ENCODE data around the gene TRPM3.
"Not testable (repeated sequence)": the region's sequence is repeated elsewhere in the genome, so short reads cannot be mapped to it uniquely, and the experiment has no call there.

The TRPM3 gene

DNA sequence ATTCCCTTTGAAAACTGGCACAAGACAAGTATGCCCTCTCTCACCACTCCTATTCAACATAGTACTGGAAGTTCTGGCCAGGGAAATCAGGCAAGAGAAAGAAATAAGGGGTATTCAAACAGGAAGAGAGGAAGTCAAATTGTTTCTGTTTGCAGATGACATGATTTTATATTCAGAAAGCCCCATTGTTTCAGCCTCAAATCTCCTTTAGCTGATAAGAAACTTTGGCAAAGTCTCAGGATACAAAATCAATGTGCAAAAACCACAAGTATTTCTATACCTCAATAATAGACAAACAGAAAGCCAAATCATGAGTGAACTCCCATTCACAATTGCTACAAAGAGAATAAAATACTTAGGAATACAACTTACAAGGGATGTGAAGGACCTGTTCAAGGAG lies 476.8 kb downstream of the TRPM3 start:
- not testable (repeated sequence) for H3K4me3 ChIP-seq (ENCODE audit: low read depth in 1 of 2, low read length in 2 of 2); H3K9me3 ChIP-seq (ENCODE audit: control insufficient read depth in 1 of 2, low read length in 2 of 2)

DNA sequence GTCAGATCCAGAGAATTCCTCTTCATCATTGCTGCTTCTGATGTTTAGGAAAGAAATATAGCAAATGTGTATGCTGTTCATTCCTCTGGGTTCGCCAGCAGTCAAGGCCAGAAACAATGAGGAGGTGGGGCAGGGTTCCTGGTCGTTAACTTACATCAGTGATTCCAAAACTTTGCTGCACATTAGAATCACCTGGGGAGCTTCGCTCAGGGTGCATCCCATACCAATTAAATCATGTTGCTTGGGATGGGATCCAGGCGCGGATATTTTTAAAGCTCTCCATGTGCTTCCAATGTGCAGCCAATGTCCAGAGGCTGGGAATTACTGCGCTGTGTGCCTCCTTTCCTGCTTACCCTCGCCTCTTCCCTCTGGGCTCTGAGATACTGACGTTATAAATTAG lies 479.1 kb downstream of the TRPM3 start:
- H3K27me3 ChIP-seq (ENCODE audit: low read depth, low read length) = no peaks in the 10 kb centered on the region
- H3K36me3 ChIP-seq (ENCODE audit: control insufficient read depth in 1 of 2, insufficient read depth in 2 of 2, low read length in 2 of 2) = no peaks in the 10 kb centered on the region
- no peak overlapping the region for H3K27ac ChIP-seq (ENCODE audit: low read length)
- no peaks in the 10 kb centered on the region for H3K4me1 ChIP-seq (ENCODE audit: control insufficient read depth in 1 of 2, insufficient read depth in 2 of 2, low read length in 2 of 2)
- H3K4me3 ChIP-seq (ENCODE audit: low read depth in 1 of 2, low read length in 2 of 2) = no peak overlapping the region
- H3K9me3 ChIP-seq (ENCODE audit: control insufficient read depth in 1 of 2, low read length in 2 of 2) = no peaks in the 10 kb centered on the region

More for the DNA sequence above, 476.8 kb downstream of the TRPM3 start:
- H3K4me1 ChIP-seq (ENCODE audit: control insufficient read depth in 1 of 2, insufficient read depth in 2 of 2, low read length in 2 of 2); H3K27ac ChIP-seq (ENCODE audit: low read length); H3K27me3 ChIP-seq (ENCODE audit: low read depth, low read length); H3K36me3 ChIP-seq (ENCODE audit: control insufficient read depth in 1 of 2, insufficient read depth in 2 of 2, low read length in 2 of 2): not testable (repeated sequence)

DNA sequence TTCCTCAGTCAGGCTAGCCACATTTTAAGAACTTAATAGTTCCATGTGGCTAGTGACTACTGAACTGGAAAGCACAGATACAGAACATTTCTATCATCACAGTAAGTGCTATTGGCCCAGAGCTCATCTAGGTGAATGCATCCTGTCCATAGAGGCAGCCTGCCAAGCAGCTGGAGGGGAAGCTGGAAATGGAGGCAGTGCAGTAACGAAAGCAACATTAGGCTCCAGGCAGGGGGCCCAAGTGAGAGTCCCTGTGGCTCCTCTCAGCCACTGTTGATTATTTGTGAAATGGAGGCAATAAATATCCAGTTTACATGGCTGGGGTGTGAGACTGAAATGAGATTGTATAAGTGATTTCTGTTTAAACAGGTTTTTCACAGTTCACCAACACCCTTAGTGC lies 479.8 kb downstream of the TRPM3 start:
- Histone ChIP-seq H3K9me3 (ENCODE audit: control insufficient read depth in 1 of 2, low read length in 2 of 2) (no peaks in the 10 kb centered on the region), H3K4me1 (ENCODE audit: control insufficient read depth in 1 of 2, insufficient read depth in 2 of 2, low read length in 2 of 2) (no peaks in the 10 kb centered on the region), H3K27ac (ENCODE audit: low read length) (no peak overlapping the region), H3K4me3 (ENCODE audit: low read depth in 1 of 2, low read length in 2 of 2) (no peak overlapping the region), H3K27me3 (ENCODE audit: low read depth, low read length) (no peaks in the 10 kb centered on the region), H3K36me3 (ENCODE audit: control insufficient read depth in 1 of 2, insufficient read depth in 2 of 2, low read length in 2 of 2) (no peaks in the 10 kb centered on the region)

DNA sequence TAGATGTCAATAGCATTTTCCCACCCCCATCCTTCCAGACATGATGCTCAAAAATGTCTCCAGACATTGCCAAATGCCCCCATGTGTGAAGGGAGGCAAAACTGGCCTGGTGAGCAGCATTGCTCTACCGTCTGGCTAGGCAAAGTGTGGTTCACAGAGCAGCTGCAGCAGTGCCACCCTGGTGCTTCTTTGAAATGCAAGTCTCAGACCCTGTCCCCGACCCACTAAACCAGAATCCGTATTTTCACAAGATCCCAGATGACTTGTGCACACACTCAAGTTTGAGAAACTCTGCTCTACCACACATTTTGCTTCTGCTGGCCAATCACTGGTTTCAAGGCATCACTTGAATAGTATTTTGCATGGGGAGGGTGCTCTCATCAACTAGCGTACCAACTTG lies 480.4 kb downstream of the TRPM3 start:
- H3K9me3 ChIP-seq (ENCODE audit: control insufficient read depth in 1 of 2, low read length in 2 of 2) = no peaks in the 10 kb centered on the region
- no peaks in the 10 kb centered on the region for H3K27me3 ChIP-seq (ENCODE audit: low read depth, low read length)
- no peak overlapping the region for H3K27ac ChIP-seq (ENCODE audit: low read length)
- H3K4me1 ChIP-seq (ENCODE audit: control insufficient read depth in 1 of 2, insufficient read depth in 2 of 2, low read length in 2 of 2) = no peaks in the 10 kb centered on the region
- no peak overlapping the region for H3K4me3 ChIP-seq (ENCODE audit: low read depth in 1 of 2, low read length in 2 of 2)
- H3K36me3 ChIP-seq (ENCODE audit: control insufficient read depth in 1 of 2, insufficient read depth in 2 of 2, low read length in 2 of 2) = no peaks in the 10 kb centered on the region

DNA sequence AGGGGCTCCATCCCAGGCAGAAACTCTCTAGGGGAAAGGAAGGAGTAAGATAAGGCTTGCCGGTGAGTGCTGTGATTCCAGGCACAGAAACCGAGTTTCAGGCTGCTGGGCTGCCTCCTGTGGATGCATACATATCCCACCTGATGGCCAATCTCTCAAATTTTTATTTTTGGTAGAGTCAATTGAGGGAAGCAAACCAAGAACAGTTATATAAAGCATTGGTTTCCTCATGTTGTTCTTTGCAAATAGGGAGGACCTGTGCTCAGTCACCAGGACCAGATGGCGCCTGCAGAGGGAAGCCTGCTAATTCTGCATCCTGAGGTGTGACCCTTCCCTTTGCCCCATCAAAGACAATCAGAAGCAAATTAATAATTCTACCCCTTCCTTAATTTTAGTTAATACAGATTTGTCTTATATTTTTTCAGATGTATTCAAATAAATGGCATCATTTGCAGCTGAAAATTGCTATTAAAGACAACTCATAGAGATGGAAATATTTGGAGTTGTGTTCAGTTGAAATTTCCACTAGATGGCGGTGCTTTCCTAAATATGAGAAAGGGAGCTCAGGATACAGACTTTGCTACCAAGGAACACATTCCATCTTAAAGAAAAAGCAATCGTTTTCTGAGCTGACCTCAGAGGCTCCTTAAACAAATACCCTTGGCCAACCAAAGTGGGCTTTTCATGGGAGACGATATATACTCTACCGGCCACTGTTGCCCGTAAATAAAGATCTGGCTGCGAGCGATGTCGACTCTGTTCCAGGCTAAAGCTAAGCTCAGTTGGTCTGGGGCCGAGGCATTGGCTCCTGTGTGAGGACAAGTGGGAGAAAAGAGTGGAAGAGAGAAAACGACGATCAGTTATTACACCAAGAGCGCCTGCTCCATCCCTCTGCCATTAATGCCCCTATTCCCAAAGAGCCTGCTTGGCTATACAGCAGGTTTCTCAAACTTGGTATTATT lies 481.3 kb downstream of the TRPM3 start:
- no peaks in the 10 kb centered on the region for H3K36me3 ChIP-seq (ENCODE audit: control insufficient read depth in 1 of 2, insufficient read depth in 2 of 2, low read length in 2 of 2)

DNA sequence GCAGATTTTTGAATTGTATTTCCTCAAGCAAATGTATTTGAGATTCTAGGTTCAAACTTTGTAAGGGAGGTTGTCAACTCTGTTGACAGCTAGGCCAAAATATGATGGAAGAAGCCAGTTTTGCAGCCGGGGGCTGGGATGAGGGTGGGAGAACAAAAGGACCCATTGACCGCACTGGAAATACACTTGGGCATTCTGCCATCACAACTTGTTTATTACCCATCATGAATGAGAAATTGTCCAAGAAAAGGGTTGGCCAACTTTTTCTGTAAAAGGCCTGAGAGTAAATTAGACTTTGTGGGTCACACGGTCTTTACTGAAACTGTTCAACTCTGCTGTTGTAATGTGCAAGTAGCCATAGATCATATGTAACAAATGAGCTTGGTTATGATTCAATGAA lies 485.6 kb downstream of the TRPM3 start:
- H3K27me3 ChIP-seq (ENCODE audit: low read depth, low read length) = no peaks in the 10 kb centered on the region
- H3K36me3 ChIP-seq (ENCODE audit: control insufficient read depth in 1 of 2, insufficient read depth in 2 of 2, low read length in 2 of 2) = no peaks in the 10 kb centered on the region
- H3K4me3 ChIP-seq (ENCODE audit: low read depth in 1 of 2, low read length in 2 of 2) = no peak overlapping the region
- H3K27ac ChIP-seq (ENCODE audit: low read length) = no peak overlapping the region
- no peaks in the 10 kb centered on the region for H3K4me1 ChIP-seq (ENCODE audit: control insufficient read depth in 1 of 2, insufficient read depth in 2 of 2, low read length in 2 of 2)
- H3K9me3 ChIP-seq (ENCODE audit: control insufficient read depth in 1 of 2, low read length in 2 of 2) = no peaks in the 10 kb centered on the region

More for the DNA sequence above, 481.3 kb downstream of the TRPM3 start:
- no peak overlapping the region for H3K27ac ChIP-seq (ENCODE audit: low read length)
- no peaks in the 10 kb centered on the region for H3K4me1 ChIP-seq (ENCODE audit: control insufficient read depth in 1 of 2, insufficient read depth in 2 of 2, low read length in 2 of 2)
- H3K4me3 ChIP-seq (ENCODE audit: low read depth in 1 of 2, low read length in 2 of 2) = no peak overlapping the region
- H3K27me3 ChIP-seq (ENCODE audit: low read depth, low read length) = no peaks in the 10 kb centered on the region
- H3K9me3 ChIP-seq (ENCODE audit: control insufficient read depth in 1 of 2, low read length in 2 of 2) = no peaks in the 10 kb centered on the region

DNA sequence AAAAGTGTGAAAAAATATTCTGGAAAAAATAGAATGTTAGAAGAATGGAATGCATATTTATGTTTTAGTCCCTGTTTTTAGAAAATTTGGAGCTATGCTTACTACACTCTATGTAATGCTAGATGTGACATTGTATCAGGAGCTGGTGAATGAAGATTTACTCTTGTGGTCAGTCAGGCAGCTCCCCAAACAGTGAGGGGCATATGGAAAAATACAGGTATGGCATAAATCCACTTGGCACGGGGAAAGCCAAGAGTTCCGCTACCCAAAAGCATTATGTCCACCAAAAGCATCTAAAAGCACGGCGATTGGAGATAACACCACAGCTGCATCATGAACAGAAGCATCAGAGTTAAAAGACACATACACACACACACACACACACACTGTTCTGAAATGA lies 486.7 kb downstream of the TRPM3 start:
- Histone ChIP-seq H3K9me3 (ENCODE audit: control insufficient read depth in 1 of 2, low read length in 2 of 2) (no peaks in the 10 kb centered on the region), H3K36me3 (ENCODE audit: control insufficient read depth in 1 of 2, insufficient read depth in 2 of 2, low read length in 2 of 2) (no peaks in the 10 kb centered on the region), H3K27me3 (ENCODE audit: low read depth, low read length) (no peaks in the 10 kb centered on the region), H3K4me1 (ENCODE audit: control insufficient read depth in 1 of 2, insufficient read depth in 2 of 2, low read length in 2 of 2) (no peaks in the 10 kb centered on the region), H3K27ac (ENCODE audit: low read length) (no peak overlapping the region), H3K4me3 (ENCODE audit: low read depth in 1 of 2, low read length in 2 of 2) (no peak overlapping the region)

DNA sequence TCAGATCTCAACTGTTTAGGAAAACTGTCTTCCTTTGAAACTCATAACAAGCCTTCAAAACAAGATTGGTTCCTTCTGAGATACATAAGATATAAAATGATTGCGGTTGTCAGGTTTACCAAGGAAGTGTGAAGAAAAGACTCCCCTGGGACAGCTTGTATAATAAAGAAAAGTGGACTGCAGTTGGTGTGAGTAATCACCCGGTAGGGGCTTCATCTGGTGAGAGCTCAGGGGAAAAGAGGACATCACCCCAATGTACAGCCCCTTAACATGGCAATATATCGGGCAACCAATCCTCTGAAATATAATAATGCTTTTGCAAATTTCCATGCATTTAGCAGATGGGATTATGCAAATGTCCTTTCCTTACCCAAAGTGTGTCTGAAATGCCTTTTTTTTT lies 490.4 kb downstream of the TRPM3 start:
- Histone ChIP-seq H3K27ac (ENCODE audit: low read length) (no peak overlapping the region), H3K4me3 (ENCODE audit: low read depth in 1 of 2, low read length in 2 of 2) (no peak overlapping the region), H3K4me1 (ENCODE audit: control insufficient read depth in 1 of 2, insufficient read depth in 2 of 2, low read length in 2 of 2) (no peaks in the 10 kb centered on the region), H3K9me3 (ENCODE audit: control insufficient read depth in 1 of 2, low read length in 2 of 2) (no peaks in the 10 kb centered on the region), H3K27me3 (ENCODE audit: low read depth, low read length) (no peaks in the 10 kb centered on the region), H3K36me3 (ENCODE audit: control insufficient read depth in 1 of 2, insufficient read depth in 2 of 2, low read length in 2 of 2) (no peaks in the 10 kb centered on the region)

DNA sequence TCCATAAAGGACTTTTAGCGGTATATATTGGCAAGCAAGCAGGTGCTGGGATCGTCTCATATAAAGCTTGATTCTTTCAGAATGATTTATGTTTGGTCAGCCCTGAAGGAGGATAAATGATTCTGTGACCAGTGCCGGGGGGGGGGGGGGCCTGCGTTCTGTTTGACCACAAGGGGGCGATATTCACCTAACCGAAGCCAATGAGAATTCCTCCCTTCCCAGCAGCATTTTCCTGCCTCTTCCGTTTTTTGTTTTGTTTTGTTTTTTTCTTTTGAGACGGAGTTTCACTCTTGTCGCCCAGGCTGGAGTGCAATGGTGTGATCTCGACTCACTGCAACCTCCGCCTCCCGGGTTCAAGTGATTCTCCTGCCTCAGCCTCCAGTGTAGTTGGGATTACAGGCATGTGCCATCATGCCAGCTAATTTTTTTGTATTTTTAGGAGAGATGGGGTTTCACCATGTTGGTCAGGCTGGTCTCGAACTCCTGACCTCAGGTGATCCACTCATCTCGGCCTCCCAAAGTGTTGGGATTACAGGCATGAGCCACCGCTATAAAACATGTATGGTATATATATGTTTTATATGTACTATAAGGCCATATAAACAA lies 492.2 kb downstream of the TRPM3 start:
- H3K9me3 ChIP-seq (ENCODE audit: control insufficient read depth in 1 of 2, low read length in 2 of 2); H3K4me1 ChIP-seq (ENCODE audit: control insufficient read depth in 1 of 2, insufficient read depth in 2 of 2, low read length in 2 of 2); H3K4me3 ChIP-seq (ENCODE audit: low read depth in 1 of 2, low read length in 2 of 2); H3K27ac ChIP-seq (ENCODE audit: low read length); H3K27me3 ChIP-seq (ENCODE audit: low read depth, low read length); H3K36me3 ChIP-seq (ENCODE audit: control insufficient read depth in 1 of 2, insufficient read depth in 2 of 2, low read length in 2 of 2): not testable (repeated sequence)

DNA sequence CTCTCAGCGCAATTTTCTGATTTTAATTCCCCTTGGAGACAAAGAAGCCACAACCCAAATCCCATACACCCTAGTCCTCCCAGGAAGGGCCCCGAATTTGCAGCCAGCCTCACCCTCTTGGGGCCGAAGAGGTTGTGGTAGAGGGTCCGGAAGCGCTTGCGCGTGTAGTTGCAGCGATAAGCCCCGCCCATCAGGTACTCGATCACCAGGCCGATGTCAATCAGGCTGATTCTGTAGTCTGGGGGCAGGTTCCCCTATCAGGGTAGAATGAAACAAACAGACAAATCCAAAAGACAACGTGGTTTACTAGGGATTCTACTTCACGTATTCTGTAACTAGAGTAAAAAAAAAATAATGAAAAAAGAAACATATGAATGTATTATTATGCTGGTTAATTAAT lies 496.3 kb downstream of the TRPM3 start:
- H3K9me3 ChIP-seq (ENCODE audit: control insufficient read depth in 1 of 2, low read length in 2 of 2) = no peaks in the 10 kb centered on the region

DNA sequence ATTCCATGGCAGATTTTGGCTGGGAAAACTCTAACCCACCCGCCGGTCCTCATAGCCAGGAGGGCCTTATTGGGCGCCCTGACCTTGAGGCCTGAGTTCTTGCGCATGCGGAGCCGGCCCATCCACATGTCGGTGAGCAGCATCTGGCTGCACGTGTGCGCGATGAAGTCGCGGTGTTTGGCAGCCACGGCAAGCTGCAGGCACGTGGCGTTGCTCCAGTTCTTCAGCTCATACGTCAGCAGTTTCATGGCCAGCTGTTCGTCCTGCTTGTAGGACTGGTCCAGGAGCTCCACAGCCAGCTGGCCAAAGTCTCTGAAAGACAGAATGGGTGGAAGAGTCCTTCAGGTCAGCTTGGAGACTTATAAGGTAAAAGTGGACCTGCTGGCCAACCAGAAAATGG lies 502.6 kb downstream of the TRPM3 start:
- no peak overlapping the region for H3K4me3 ChIP-seq (ENCODE audit: low read depth in 1 of 2, low read length in 2 of 2)

More for the DNA sequence above, 496.3 kb downstream of the TRPM3 start:
- Histone ChIP-seq H3K4me1 (ENCODE audit: control insufficient read depth in 1 of 2, insufficient read depth in 2 of 2, low read length in 2 of 2) (no peaks in the 10 kb centered on the region), H3K4me3 (ENCODE audit: low read depth in 1 of 2, low read length in 2 of 2) (no peak overlapping the region), H3K36me3 (ENCODE audit: control insufficient read depth in 1 of 2, insufficient read depth in 2 of 2, low read length in 2 of 2) (no peaks in the 10 kb centered on the region), H3K27ac (ENCODE audit: low read length) (no peak overlapping the region), H3K27me3 (ENCODE audit: low read depth, low read length) (no peaks in the 10 kb centered on the region)

More for the DNA sequence above, 502.6 kb downstream of the TRPM3 start:
- Histone ChIP-seq H3K36me3 (ENCODE audit: control insufficient read depth in 1 of 2, insufficient read depth in 2 of 2, low read length in 2 of 2) (no peaks in the 10 kb centered on the region), H3K4me1 (ENCODE audit: control insufficient read depth in 1 of 2, insufficient read depth in 2 of 2, low read length in 2 of 2) (peaks cover 0 to 13% of the 10 kb centered on the region in 2 donors), H3K9me3 (ENCODE audit: control insufficient read depth in 1 of 2, low read length in 2 of 2) (no peaks in the 10 kb centered on the region), H3K27me3 (ENCODE audit: low read depth, low read length) (no peaks in the 10 kb centered on the region), H3K27ac (ENCODE audit: low read length) (no peak overlapping the region)

Measured in muscle layer of duodenum (tissue), 2 donors.